Measurements from ENCODE around the gene YWHAH. TPM values are rescaled to one million over a fixed set of nuclear protein-coding genes. Genes with fewer than 3 reads are reported as not detected.

The YWHAH gene
- total and polyA plus RNA-seq, 2 of the 8 experiments (the other 6 are each of a cell fraction or from before 2014, with no cell fraction given) = 146 to 247 TPM

- TF ChIP-seq, protein P1, sequence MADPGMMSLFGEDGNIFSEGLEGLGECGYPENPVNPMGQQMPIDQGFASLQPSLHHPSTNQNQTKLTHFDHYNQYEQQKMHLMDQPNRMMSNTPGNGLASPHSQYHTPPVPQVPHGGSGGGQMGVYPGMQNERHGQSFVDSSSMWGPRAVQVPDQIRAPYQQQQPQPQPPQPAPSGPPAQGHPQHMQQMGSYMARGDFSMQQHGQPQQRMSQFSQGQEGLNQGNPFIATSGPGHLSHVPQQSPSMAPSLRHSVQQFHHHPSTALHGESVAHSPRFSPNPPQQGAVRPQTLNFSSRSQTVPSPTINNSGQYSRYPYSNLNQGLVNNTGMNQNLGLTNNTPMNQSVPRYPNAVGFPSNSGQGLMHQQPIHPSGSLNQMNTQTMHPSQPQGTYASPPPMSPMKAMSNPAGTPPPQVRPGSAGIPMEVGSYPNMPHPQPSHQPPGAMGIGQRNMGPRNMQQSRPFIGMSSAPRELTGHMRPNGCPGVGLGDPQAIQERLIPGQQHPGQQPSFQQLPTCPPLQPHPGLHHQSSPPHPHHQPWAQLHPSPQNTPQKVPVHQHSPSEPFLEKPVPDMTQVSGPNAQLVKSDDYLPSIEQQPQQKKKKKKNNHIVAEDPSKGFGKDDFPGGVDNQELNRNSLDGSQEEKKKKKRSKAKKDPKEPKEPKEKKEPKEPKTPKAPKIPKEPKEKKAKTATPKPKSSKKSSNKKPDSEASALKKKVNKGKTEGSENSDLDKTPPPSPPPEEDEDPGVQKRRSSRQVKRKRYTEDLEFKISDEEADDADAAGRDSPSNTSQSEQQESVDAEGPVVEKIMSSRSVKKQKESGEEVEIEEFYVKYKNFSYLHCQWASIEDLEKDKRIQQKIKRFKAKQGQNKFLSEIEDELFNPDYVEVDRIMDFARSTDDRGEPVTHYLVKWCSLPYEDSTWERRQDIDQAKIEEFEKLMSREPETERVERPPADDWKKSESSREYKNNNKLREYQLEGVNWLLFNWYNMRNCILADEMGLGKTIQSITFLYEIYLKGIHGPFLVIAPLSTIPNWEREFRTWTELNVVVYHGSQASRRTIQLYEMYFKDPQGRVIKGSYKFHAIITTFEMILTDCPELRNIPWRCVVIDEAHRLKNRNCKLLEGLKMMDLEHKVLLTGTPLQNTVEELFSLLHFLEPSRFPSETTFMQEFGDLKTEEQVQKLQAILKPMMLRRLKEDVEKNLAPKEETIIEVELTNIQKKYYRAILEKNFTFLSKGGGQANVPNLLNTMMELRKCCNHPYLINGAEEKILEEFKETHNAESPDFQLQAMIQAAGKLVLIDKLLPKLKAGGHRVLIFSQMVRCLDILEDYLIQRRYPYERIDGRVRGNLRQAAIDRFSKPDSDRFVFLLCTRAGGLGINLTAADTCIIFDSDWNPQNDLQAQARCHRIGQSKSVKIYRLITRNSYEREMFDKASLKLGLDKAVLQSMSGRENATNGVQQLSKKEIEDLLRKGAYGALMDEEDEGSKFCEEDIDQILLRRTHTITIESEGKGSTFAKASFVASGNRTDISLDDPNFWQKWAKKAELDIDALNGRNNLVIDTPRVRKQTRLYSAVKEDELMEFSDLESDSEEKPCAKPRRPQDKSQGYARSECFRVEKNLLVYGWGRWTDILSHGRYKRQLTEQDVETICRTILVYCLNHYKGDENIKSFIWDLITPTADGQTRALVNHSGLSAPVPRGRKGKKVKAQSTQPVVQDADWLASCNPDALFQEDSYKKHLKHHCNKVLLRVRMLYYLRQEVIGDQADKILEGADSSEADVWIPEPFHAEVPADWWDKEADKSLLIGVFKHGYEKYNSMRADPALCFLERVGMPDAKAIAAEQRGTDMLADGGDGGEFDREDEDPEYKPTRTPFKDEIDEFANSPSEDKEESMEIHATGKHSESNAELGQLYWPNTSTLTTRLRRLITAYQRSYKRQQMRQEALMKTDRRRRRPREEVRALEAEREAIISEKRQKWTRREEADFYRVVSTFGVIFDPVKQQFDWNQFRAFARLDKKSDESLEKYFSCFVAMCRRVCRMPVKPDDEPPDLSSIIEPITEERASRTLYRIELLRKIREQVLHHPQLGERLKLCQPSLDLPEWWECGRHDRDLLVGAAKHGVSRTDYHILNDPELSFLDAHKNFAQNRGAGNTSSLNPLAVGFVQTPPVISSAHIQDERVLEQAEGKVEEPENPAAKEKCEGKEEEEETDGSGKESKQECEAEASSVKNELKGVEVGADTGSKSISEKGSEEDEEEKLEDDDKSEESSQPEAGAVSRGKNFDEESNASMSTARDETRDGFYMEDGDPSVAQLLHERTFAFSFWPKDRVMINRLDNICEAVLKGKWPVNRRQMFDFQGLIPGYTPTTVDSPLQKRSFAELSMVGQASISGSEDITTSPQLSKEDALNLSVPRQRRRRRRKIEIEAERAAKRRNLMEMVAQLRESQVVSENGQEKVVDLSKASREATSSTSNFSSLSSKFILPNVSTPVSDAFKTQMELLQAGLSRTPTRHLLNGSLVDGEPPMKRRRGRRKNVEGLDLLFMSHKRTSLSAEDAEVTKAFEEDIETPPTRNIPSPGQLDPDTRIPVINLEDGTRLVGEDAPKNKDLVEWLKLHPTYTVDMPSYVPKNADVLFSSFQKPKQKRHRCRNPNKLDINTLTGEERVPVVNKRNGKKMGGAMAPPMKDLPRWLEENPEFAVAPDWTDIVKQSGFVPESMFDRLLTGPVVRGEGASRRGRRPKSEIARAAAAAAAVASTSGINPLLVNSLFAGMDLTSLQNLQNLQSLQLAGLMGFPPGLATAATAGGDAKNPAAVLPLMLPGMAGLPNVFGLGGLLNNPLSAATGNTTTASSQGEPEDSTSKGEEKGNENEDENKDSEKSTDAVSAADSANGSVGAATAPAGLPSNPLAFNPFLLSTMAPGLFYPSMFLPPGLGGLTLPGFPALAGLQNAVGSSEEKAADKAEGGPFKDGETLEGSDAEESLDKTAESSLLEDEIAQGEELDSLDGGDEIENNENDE (IDR thresholded peaks at IDR 0.05; ENCODE audit: insufficient replicate concordance, low read length) = no peak
Observed at GRCh38 chr22:31905356-31905755, 39.0 kb upstream of the YWHAH start (continued).

Measured in H1 (cell line).